ENCODE results near the gene TRDMT1. TPM values are rescaled to one million over a fixed set of nuclear protein-coding genes. Genes with fewer than 3 reads are reported as not detected.

TRDMT1 gene
- total RNA-seq, 1 experiment from 2014 or later = 20.2 TPM

- Histone ChIP-seq H3K79me2 (ENCODE audit: insufficient read depth, low read length) (no peaks in the 10 kb centered on the region), H4K5ac (ENCODE audit: insufficient read length, low read depth, low read length) (no peak overlapping the region), H2BK15ac (ENCODE audit: low read depth, low read length) (no peak overlapping the region), H3K27me3 (ENCODE audit: insufficient read depth, low read length) (no peaks in the 10 kb centered on the region), H3K9ac (ENCODE audit: extremely low read depth, insufficient read length, low read length) (no peak overlapping the region), H3K9me3 (ENCODE audit: control insufficient read depth, low read depth, low read length) (no peaks in the 10 kb centered on the region), H2AK5ac (ENCODE audit: insufficient read length, low read length) (no peak overlapping the region), H2AFZ (ENCODE audit: low read length) (no peak overlapping the region), H3K56ac (ENCODE audit: insufficient read length, low read depth, low read length) (no peak overlapping the region), H3K14ac (ENCODE audit: insufficient read depth, low read length) (no peak overlapping the region), H2BK12ac (ENCODE audit: insufficient read length, low read depth, low read length) (no peak overlapping the region), H4K20me1 (ENCODE audit: control insufficient read depth, insufficient read depth, insufficient read length) (no peaks in the 10 kb centered on the region), H2BK5ac (ENCODE audit: insufficient read length, low read length) (no peak overlapping the region), H3K23me2 (ENCODE audit: insufficient read length, low read depth, low read length, poor library complexity, severe bottlenecking) (peaks cover under 1% of the 10 kb centered on the region), H3K4me1 (ENCODE audit: insufficient read depth, low read length) (no peaks in the 10 kb centered on the region), H4K91ac (ENCODE audit: insufficient read length, low read depth, low read length) (no peak overlapping the region), H3K4ac (ENCODE audit: low read depth, low read length) (no peak overlapping the region), H2BK20ac (ENCODE audit: low read depth, low read length, poor library complexity, severe bottlenecking) (no peak overlapping the region), H3K27ac (ENCODE audit: insufficient read length, low read depth, low read length) (no peak overlapping the region), H3K4me2 (ENCODE audit: insufficient read depth, insufficient read length, low read length) (no peak overlapping the region), H3K79me1 (ENCODE audit: insufficient read depth, low read depth, low read length, poor library complexity, severe bottlenecking) (no peaks in the 10 kb centered on the region), H3K23ac (ENCODE audit: insufficient read length, low read depth, low read length) (no peak overlapping the region), H3T11ph (ENCODE audit: low read length) (no peak overlapping the region), H2BK120ac (ENCODE audit: low read depth, low read length, poor library complexity, severe bottlenecking) (no peak overlapping the region), H3K18ac (ENCODE audit: insufficient read length, low read depth, low read length) (no peak overlapping the region), H4K8ac (replicated peaks; ENCODE audit: insufficient read length, low read depth, low read length) (no peak overlapping the region)
- Mint-ChIP-seq H3K27ac (no peak overlapping the region), H3K4me1 (0 out of 4 replicates have a peak, but pooled peaks cover 6% of the 10 kb centered on the region in 2 experiments), H3K4me3 (no peak overlapping the region), H3K9me3 (no peaks in the 10 kb centered on the region), H3K27me3 (ENCODE audit: low read depth) (no peaks in the 10 kb centered on the region), H3K36me3 (ENCODE audit: insufficient read depth in 1 of 3, low read depth in 3 of 3) (peaks cover 25 to 65% (median 56%) of the 10 kb centered on the region in 3 experiments)
- TF ChIP-seq CTCF (conservative IDR thresholded peaks at IDR 0.05) = peak; percentile 46; the same call in 2 of the 3 replicates
- WGBS (ENCODE audit: extremely low coverage, insufficient read length, low lambda C conversion rate) = no CpG with 5 or more reads among the region's 8 CpGs
- peak; percentile 48 for DNase-seq
These were observed 33.7 kb upstream of the TRDMT1 start for GRCh38 chr10:17235136-17235535.

All from H9 (cell line).